ENCODE data around the gene PTPRD.
A peak's percentile ranks its signal among the peaks of the same experiment; 100 is the strongest.

The PTPRD gene

DNA sequence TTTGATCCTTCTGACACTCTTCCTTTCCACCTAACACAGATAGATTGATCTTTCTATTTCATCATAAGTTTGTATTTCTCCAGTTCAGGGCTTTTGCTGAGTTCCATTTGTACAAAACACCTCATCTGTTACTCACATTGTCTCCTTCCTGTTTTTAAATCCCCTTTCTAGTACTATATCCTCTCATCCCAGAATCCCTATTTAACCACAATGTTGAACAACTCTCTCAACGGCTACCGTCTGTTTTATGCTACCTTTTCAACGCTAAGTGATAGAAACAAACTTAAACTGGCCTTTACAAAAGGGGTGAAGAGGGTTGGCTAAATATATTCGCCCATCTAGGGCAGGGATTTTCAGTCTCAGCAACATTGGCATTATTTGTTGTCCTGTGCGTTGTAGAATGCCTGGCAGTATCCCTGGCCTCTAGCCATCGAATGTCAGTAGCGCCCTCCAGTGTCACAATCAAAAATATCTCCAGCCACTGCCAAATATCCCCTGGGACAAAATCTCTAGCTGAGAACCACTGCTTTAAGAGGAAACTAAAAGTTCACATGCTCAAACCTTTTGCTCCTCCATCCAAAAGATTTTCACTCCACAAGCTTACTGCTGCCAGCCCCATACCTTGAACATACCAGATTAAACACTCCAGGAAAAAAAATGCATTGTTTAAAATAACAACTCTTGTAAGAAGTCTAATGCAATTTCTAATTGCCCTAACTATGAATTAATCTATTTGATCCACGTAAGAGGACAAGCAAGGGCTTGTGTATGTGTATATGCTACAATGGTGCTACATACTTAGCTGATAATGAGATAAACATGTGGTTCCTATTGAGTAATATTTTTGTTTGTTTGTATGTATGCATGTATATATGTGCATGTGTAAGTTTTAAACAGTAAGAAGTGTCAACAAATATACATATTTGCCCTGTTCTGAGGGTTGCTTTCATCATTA is 344.0 kb downstream of the PTPRD start:
- peak; percentile 69 for DNase-seq (ENCODE audit: low spot score)

DNA sequence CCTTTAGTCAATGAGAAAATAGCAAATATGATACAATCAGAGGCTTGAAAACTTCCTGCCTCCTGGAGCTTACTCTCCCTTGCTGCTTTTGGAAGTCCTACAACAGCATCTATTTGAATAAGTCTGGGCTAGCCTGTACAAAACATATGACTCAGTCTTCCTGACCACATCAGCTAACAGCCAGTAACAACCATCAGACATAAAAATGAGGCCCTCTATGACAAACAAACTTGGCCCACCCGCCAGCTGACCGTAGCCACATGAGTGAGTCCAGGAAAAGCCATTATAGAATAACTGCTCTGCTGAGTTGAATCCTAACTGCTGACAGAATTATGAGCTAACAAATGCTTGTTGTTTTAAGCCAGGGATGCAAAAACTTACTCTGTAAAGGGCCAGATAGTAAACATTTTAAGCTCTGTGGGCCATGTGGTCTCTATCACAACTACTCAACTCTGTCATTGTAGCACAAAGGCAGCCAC is 347.6 kb downstream of the PTPRD start:
- DNase-seq (ENCODE audit: low spot score): no peak

DNA sequence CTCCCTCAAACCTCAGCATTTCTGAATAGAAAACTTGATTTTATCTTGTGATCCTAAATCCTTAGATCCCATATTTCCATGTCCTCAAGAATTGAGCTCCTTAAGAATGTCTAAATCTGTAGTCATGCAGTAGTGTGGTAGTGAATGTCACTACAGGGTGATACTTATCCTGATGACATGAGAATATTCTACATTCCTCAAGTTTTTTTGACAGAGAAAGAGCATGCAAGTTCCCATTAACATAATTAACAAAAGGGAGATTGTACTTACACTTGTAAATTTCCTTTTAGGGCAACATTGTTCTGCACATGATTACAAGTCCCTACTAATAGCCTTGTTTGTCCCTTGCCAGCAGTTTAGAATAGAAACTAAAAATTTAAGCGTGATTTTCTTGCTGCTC is 352.3 kb downstream of the PTPRD start:
- DNase-seq (ENCODE audit: low spot score): no peak

DNA sequence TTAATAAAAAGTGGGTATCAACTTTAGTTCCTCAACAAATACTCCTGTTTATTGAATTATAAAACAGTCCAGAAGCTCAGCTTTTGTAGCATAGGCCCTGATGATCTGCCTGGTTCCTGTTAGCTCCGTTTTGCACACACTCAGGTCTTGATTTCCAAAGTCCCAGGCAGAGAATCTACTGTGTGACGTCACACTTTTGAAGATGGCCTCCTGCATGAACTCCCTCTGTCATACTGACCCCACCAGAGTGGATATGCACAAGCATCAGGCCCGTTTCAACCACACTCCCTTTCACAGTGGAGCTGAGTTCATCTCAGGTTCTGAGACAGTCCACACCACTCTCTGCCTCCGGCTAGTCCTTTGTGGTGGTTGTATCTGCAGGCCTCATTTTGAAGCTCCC is 353.1 kb downstream of the PTPRD start:
- DNase-seq (ENCODE audit: low spot score): no peak

DNA sequence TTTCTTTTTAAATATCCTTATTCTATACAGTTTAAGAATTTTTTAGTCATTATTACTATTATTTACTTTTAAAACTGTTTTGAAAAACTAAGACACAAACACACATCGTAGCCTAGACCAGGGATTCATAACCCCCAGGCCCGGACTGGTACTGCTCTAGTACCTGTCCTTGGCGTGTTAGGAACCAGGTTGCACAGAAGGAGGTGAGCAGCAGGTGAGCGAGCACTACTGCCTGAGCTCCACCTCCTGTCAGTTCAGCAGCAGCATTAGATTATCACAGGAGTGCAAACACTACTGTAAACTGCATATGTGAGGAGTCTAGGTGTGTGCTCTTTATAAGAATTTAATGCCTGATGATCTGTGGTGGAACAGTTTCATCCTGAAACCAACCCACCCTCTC is 357.0 kb downstream of the PTPRD start:
- no peak for DNase-seq (ENCODE audit: low spot score)

DNA sequence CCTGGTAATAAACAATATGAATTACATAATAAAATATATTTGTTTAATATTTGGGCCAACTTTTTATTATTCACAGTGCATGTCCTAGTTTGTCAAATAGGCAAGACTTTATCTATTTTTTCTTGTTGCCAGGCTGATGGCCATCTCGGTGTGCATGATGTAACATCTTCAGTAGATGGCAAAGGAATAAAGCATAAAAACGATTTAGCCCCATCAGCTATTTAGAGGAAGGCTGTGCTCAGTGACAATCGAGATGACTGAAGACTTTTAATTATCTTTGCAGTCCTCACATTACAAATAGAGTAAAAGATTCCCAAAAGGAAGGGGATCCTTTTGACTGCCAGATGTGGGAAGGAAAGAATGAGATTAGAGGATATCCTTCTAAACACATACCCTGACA is 358.5 kb downstream of the PTPRD start:
- no peak for DNase-seq (ENCODE audit: low spot score)

DNA sequence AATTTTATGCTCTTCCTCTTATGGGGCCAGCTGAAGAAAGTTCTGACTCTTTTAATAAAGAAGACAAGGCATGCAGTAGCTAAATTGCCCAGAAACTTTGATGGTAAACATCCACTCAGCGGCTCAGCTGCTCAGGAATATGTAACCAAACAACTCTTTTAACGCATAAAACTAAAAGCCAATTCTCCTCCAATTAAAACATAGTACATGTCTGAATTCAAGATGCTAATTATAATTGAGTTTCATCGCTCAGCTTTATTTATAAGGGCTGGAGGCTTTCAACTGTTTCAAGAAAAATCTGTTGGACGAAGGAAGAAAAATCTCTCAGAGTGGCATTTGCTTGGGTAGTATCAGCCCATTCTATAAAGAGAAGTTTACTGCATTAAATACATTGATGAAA is 359.5 kb downstream of the PTPRD start:
- DNase-seq (ENCODE audit: low spot score): no peak

DNA sequence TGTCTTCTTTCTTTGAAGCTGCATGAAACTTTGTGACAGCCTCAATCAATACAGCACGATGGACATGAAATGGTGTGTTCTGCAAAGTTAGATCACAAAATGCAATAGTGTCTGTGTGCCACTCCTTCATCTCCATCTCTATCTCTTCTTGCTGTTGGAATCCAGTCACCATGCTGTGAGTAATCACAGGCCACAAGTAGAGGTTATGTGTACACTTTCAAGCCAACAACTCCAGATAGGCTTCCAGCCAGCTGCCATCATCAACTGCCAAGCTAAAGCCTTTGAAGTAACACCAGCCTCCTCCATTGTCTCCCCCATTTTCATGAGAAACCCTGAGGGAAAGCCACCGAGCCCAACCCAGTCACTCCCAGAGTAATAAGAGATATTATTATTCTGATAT is 360.6 kb downstream of the PTPRD start:
- DNase-seq (ENCODE audit: low spot score): no peak

DNA sequence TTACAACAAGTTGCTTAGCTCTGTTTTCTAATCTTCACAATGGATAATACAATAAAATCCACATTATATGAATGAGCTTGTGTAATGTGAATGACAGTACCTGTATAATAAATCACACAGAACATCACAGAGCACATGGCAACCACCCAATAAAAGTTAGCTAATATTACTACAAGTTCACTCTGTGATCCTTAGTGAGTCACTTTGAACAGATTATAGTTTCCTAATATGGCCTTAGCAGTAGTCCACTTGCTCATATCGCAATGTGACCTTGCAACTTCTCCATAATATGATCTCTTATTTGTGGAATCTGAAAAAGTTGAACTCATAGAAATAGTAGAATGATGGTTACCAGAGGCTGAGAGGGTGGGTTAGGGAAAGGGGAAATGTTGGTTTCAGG is 361.3 kb downstream of the PTPRD start:
- DNase-seq (ENCODE audit: low spot score): no peak

DNA sequence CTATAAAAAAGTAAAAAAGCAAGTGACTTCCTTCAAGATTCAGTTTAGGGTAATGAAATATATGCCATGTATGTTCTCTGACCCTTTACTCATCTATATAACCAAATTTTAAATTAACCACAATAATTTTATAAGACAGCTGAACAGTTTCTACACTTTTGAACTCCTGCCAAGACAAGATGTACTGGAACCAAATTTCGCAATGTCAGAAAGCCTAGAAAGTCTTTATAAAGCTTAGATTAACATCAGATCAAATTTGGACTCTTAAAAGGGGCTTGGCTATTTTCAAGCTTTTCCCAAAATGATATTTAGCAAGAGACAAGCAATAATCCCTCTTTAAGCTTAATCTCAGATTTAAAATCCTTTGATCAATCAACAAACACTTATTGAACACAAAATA is 362.6 kb downstream of the PTPRD start:
- DNase-seq (ENCODE audit: low spot score): no peak

DNA sequence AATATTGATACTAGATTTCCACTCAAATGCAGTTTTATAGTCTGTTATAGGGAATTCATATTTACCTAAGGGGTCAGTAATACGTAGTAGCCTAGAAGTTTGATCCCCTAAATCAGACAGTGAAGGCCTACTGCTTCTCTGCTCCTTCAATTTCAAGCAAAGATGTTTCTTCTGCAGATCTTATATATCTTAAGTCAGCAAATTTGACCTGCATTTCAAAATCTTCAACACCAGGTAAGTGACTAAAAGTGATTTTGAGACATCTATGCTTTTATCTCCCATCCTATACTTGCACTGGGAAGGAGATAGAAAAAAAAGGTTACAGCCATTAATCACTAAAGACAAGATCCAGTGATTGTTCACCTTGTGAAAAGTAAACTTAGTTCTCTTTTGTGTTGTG is 363.9 kb downstream of the PTPRD start:
- no peak for DNase-seq (ENCODE audit: low spot score)

DNA sequence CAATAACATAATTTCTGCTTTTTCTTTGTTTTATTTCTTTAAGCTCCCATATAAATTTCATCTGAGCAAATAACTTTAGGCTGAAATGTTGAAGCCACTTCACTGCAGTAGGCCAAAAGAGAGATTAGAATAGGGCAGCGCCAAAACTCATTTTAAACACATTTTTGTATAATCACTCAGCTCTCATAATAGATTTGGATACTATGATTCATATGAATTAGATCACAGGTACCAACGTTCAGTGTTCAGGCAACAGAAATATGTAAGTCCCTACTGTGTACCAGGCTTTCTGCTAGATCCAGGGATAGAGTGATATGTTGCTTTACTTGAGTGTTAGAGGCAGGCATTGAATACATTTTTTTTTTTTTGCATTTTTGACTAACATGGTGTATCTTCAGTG is 370.5 kb downstream of the PTPRD start:
- DNase-seq (ENCODE audit: low spot score): no peak

DNA sequence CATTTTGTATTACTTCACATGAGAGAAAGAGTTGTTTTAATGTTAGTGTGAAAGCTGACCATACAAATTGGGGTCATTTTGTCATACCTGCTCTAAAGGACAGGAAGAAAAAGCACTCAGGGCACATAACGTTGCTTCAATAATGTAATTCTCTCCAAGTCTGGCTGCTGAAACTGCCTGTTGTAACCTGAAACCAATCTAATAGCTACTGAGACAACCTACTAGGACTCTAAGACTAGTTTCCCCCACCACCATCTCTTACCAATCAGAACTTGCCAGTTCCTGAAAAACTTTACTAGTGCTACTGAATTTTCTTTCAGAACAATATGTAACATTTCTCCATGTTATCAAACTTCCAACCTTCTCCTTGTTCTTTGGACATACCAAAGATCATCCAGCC is 374.7 kb downstream of the PTPRD start:
- DNase-seq (ENCODE audit: low spot score): no peak

DNA sequence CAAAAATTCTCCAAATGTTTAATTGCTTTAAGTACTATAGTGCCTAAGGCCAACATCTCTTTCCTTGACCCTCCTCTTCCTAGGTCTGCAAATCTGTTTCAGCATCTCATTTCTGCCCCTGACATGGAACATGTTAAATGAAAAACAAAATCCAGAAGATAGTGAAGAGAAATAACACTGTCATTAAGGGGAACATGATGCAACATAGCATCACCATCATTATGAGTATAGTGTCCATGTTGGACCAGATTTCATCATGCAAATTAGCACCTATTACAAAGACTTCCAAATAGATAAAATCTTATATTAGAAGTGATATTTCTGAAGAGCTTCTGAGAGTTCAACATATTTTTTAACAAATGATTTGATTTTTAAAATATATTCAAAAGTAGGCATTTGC is 375.2 kb downstream of the PTPRD start:
- no peak for DNase-seq (ENCODE audit: low spot score)

DNA sequence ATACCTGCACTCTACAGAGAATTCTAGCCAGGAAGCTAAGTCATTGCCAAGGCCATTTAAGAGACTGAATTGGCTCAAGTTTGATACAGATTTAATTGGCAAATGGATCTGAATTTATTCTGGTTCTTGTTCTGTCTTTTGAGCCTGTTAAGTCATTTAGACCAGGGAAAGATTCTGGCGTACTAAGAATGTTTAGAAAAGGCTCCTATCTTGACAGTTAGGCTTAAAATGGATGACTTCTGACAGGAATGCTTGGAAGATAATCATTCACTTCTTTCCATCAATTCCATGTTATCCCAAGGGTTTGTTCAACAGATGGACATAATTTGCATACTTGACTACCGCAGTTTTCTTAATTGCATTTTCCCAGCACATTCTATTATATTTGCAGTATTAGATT is 376.6 kb downstream of the PTPRD start:
- no peak for DNase-seq (ENCODE audit: low spot score)

DNA sequence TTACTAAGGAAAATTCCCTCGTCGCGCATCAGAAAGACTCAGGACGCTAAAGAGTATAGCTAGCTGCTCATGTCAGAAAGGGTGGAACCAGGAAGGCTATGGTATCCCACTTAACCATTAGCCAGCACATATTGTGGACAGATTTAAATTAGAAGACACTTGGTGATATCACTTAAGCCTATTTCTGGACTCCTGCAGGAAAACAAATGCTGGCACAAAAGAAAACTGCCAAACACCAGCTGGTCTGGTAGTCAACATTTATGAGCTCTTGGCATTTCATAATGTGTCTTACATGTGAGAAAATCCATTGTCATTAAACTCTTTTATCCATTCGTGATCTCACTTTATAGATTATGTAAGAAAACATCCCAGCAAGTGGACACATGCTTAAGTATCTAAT is 377.4 kb downstream of the PTPRD start:
- peak; percentile 43 for DNase-seq (ENCODE audit: low spot score)

DNA sequence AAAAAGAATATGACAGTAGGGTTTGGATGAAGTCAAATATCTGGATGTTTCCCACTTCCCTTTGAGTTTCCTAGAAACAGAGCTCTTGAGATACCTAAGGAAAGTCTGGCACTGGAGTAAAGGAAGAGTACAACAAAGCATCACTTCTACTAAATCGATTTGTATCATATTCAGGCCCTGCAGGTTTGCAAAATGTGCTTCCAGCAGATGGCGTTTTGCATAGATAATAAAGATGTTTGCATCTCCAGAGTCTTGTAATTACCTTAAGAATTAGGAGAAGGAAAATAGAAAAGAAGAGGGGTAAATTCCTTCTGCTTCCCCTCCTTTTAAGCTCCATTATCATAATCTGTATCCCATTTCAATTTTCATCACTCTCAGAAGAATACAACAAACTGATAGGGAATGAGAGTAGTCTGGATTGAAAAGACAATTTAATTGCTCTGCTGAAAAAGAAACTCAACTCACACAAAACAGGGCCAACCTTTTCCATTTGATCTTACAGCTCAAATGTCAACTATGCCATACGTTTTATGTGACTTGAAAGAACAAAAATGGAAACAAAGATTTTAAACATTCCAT is 380.4 kb downstream of the PTPRD start:
- peak; percentile 17 for DNase-seq (ENCODE audit: low spot score)

DNA sequence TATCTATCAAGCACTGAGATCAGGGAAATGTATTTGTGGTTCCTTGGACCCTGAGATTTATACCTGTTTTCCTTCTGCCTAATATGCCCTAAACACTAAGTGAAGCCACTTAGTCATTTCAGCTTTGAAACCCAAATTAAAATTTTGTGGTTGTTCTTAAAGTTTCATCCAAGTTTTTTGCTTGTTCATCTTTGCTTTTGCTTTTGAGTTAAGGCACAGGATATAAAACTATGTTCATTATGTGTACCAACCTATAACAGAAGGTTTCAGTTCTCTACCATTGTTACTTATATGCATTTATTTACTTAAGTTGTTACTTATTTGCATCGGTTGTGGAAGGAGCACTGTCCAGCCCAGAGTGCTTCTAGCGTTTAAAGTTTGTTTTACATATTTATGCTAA is 382.3 kb downstream of the PTPRD start:
- no peak for DNase-seq (ENCODE audit: low spot score)

DNA sequence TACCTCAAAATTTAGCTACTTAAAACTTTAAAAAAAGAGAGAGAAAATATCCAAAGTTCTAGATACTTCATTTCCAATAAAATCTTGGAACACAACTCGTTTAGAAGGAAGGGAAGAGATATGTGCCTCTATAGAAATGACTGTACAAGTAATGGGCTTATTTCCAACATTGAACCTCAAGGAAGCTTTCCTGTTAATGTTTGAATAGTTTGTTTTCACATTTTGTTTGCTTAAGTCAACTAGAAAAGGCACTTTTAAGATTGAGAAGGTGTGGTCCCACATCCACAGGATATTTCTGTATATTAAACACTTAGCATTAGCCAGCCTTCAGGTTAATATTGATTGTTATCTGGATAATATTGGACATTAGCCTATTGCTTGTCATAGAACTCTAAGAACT is 384.7 kb downstream of the PTPRD start:
- no peak for DNase-seq (ENCODE audit: low spot score)

DNA sequence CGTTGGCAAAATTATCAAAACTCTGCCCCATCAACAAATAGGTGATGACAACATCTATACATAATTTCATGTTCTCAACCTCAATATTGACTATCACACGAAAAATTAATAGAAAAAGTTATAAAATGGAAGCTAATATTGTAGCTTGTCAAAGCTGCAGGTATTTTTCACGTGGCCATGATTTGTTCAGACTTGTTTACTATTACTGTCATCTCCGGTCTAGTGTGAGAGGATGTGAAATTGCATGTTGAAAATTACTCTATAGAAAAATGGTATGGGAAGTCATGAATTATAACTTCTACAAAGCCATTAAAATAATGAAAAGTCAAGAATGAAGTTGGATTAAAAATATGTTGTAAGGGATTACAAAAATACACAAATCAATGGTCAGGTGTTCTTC is 385.8 kb downstream of the PTPRD start:
- no peak for DNase-seq (ENCODE audit: low spot score)

DNA sequence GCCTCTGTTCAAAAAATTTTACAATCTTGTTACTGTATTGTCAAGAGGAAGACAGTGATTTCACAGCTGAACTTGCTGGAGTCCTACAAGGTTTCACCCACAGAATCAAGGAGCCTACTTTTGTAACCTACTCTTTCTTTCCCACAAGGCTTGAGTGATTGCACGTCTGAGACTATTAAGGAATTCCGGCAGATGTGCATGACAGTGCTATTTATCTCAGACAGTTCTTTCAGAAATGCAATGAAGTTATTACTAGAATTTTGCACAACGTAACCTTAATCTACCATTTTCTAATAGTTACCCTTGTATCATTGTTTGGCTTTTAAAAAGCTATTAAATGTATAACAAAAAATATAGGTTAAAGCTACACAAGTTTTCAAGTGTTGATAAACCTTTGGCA is 400.1 kb downstream of the PTPRD start:
- DNase-seq (ENCODE audit: low spot score): no peak

DNA sequence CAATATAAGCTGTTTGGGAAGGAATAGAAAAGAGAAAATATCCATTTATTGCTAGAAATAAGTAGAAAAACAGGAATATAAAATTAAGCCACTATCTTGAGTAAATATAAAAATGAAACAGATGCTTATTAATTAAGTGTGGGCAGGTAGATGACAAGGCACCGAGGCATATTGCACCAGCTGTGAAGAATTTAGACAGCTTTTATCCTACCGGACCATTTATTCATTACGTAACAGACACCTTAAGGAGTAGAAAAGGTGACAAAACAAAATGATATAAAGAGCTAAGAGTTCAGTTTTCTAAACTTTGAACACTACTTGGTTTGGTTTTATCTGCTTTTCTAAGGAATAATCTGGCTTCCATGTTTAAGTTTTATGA is 404.1 kb downstream of the PTPRD start:
- no peak for DNase-seq (ENCODE audit: low spot score)

DNA sequence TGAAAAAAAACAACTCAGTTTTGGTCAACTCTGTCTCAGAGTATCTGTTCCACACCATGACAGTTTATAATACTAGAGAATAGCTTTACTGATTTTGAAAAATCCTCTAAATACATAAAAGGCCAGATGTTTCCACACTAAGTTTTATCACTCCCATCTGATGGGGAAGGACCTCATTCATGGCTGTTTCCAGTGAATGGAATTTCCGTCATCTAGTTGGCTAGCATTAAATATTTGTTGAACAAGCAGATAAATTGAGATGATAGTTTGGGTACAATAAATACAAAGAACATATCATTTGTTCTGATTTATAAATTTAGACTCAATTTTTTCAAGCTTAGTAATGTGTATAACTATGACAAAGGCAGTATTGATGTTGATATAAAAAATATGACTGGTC is 408.5 kb downstream of the PTPRD start:
- DNase-seq (ENCODE audit: low spot score): no peak

DNA sequence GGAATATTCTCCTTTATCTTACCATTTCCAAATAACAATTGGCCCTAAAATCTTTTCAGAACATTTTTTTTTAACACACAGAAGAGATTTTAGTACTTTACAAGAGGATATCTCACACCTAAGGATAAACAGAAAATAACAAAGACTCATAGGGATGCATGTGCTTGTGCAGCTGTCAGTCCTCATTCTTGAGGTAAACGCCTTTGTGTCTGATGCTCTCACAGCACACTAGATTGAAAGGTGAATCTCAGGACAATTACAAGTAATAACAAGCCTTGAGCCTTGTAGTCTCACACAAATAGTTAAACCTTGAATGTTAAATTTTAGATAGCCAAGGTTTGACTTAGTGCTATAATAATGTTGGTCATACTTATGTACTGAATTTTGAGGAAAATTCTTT is 439.2 kb downstream of the PTPRD start:
- no peak for DNase-seq (ENCODE audit: low spot score)
